Measurements from ENCODE around the gene USP6.
"Not testable (repeated sequence)": the region's sequence is repeated elsewhere in the genome, so short reads cannot be mapped to it uniquely, and the experiment has no call there.

The USP6 gene

DNA sequence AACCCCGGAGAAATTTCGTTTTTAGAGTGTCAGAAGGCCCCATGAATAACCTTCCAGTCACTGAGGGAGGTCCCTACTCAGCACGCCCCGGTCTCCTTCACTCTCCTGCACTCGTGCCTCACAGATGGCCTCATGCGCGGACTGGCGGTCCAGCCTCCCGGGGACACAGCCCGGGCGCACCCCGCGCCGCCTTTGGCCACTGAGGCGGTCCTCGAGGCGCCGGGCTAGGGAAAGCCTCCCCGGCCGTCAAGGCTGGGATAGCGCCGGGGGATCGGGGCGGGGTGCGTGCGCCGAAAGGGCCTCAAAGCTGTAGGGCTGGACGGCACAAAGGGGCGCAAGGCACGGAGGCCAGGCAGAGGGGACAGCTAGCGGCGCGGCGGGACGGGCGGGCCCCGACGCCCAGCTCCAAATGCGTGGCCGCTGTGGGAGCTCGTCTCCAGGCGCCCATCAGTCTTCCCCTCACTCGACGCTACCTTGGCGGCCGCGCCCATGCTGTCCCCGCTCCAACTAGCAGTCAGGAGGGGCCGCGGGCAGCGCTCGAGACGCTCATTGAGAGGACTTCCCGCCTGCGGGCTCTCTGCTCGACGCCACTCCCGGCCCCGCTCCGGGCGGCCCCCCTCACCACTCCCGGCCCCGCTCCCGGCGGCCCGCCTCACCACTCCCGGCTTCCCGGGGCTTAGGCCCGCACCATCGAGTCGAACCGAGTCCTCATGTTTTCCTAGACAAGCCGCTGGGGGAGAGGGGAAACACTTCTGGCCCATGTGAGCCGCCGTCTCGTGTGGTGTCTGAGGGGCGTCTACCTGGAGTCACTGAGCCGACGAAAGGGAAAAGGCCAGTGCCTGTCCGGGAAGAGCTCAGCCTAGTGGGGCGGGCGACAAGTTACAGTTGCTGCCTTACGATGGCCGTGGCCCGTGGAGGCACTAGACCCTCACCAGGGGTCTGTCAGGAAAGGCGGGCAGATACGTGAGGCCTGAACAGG, at the start of gene USP6:
TSS of gene USP6 (plus strand) at position 360 of the 979 bp plus-strand sequence. CDS start 14,336 bp downstream, outside the sequence.
- Histone ChIP-seq H3K4me3 (ENCODE audit: low read length) (no peak within 1 kb of the TSS), H3K27ac (ENCODE audit: low read length) (no peak within 1 kb of the TSS), H3K9me3 (ENCODE audit: control insufficient read depth, insufficient read depth, low read length) (no peaks in the 10 kb centered on the region), H3K27me3 (ENCODE audit: control insufficient read depth, insufficient read depth, low read length) (no peaks in the 10 kb centered on the region), H3K36me3 (ENCODE audit: control insufficient read depth, insufficient read depth, low read length) (no peaks in the 10 kb centered on the region), H3K4me1 (ENCODE audit: control insufficient read depth, insufficient read depth, low read length) (no peaks in the 10 kb centered on the region)
- no CpG with 5 or more reads among the region's 87 CpGs for WGBS (ENCODE audit: insufficient coverage, insufficient read length)
- no peak for DNase-seq (ENCODE audit: low read depth, low spot score)

DNA sequence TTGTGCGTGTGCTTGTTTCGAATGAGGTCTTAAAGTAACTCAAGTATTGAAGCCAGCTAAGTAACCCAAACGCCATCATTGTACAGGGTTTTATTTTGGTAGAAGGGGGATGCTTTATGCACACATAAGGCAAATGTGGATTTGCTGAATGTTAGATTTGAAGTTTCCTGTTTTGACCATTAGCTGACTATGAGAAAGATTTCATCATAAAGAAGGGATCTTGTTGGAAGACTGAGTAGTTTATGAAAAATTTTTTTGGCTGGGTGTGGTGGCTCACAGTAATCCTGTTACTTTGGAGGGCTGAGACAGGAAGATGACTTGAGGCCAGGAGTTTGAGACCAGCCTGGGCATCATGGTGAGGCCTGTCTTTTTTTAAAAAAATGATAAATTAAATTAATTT, 47.6 kb upstream of the USP6 start:
- Histone ChIP-seq H3K4me3 (ENCODE audit: low read length) (no peak overlapping the region), H3K27ac (ENCODE audit: low read length) (no peak overlapping the region), H3K36me3 (ENCODE audit: control insufficient read depth, insufficient read depth, low read length) (no peaks in the 10 kb centered on the region), H3K27me3 (ENCODE audit: control insufficient read depth, insufficient read depth, low read length) (no peaks in the 10 kb centered on the region), H3K9me3 (ENCODE audit: control insufficient read depth, insufficient read depth, low read length) (no peaks in the 10 kb centered on the region), H3K4me1 (ENCODE audit: control insufficient read depth, insufficient read depth, low read length) (no peaks in the 10 kb centered on the region)
- no peak for DNase-seq (ENCODE audit: low read depth, low spot score)
- no CpG with 5 or more reads among the region's 3 CpGs for WGBS (ENCODE audit: insufficient coverage, insufficient read length)

GRCh38 chr17:5069724-5070123, 46.1 kb upstream of the USP6 start:
- Histone ChIP-seq H3K27ac (ENCODE audit: low read length) (no peak overlapping the region), H3K36me3 (ENCODE audit: control insufficient read depth, insufficient read depth, low read length) (no peaks in the 10 kb centered on the region), H3K27me3 (ENCODE audit: control insufficient read depth, insufficient read depth, low read length) (no peaks in the 10 kb centered on the region), H3K9me3 (ENCODE audit: control insufficient read depth, insufficient read depth, low read length) (no peaks in the 10 kb centered on the region), H3K4me1 (ENCODE audit: control insufficient read depth, insufficient read depth, low read length) (no peaks in the 10 kb centered on the region), H3K4me3 (ENCODE audit: low read length) (no peak overlapping the region)
- no CpG with 5 or more reads among the region's 4 CpGs for WGBS (ENCODE audit: insufficient coverage, insufficient read length)
- DNase-seq (ENCODE audit: low read depth, low spot score): no peak

- not testable (repeated sequence) for H3K27me3 ChIP-seq (ENCODE audit: control insufficient read depth, insufficient read depth, low read length); H3K36me3 ChIP-seq (ENCODE audit: control insufficient read depth, insufficient read depth, low read length); H3K9me3 ChIP-seq (ENCODE audit: control insufficient read depth, insufficient read depth, low read length); H3K4me1 ChIP-seq (ENCODE audit: control insufficient read depth, insufficient read depth, low read length); DNase-seq (ENCODE audit: low read depth, low spot score); H3K4me3 ChIP-seq (ENCODE audit: low read length); H3K27ac ChIP-seq (ENCODE audit: low read length)
- WGBS (ENCODE audit: insufficient coverage, insufficient read length): no CpG with 5 or more reads among the region's 5 CpGs
Measured at GRCh38 chr17:5075472-5075871, 40.4 kb upstream of the USP6 start.

- H3K9me3 ChIP-seq (ENCODE audit: control insufficient read depth, insufficient read depth, low read length); H3K27me3 ChIP-seq (ENCODE audit: control insufficient read depth, insufficient read depth, low read length); H3K27ac ChIP-seq (ENCODE audit: low read length); H3K36me3 ChIP-seq (ENCODE audit: control insufficient read depth, insufficient read depth, low read length); DNase-seq (ENCODE audit: low read depth, low spot score); H3K4me3 ChIP-seq (ENCODE audit: low read length); H3K4me1 ChIP-seq (ENCODE audit: control insufficient read depth, insufficient read depth, low read length): not testable (repeated sequence)
- WGBS (ENCODE audit: insufficient coverage, insufficient read length): no CpG with 5 or more reads among the region's 24 CpGs
Measured at GRCh38 chr17:5077275-5077674, 38.6 kb upstream of the USP6 start.

- no peak overlapping the region for H3K4me3 ChIP-seq (ENCODE audit: low read length)
- no peak overlapping the region for H3K27ac ChIP-seq (ENCODE audit: low read length)
Measured at GRCh38 chr17:5077781-5078105, 38.1 kb upstream of the USP6 start.

GRCh38 chr17:5078106-5079028, 37.5 kb upstream of the USP6 start, which contains the start of gene ZFP3:
ZFP3 (plus strand) TSS chr17:5078467; CDS start chr17:5091505, 13,038 bp downstream.
- no peak within 1 kb of the TSS for H3K27ac ChIP-seq (ENCODE audit: low read length)
- DNase-seq (ENCODE audit: low read depth, low spot score): no peak
- no peaks in the 10 kb centered on the region for H3K27me3 ChIP-seq (ENCODE audit: control insufficient read depth, insufficient read depth, low read length)
- peak within 1 kb of the TSS; percentile 10; the same call in 1 of the 2 replicates for H3K4me3 ChIP-seq (ENCODE audit: low read length)
- peaks cover 4% of the 10 kb centered on the region; the same call in 1 of the 2 replicates for H3K4me1 ChIP-seq (ENCODE audit: control insufficient read depth, insufficient read depth, low read length)
- H3K36me3 ChIP-seq (ENCODE audit: control insufficient read depth, insufficient read depth, low read length): no peaks in the 10 kb centered on the region
- no peaks in the 10 kb centered on the region for H3K9me3 ChIP-seq (ENCODE audit: control insufficient read depth, insufficient read depth, low read length)
- WGBS (ENCODE audit: insufficient coverage, insufficient read length): 100% methylated on average over 4 of the region's 75 CpGs

More at GRCh38 chr17:5077781-5078105, 38.1 kb upstream of the USP6 start:
- Histone ChIP-seq H3K36me3 (ENCODE audit: control insufficient read depth, insufficient read depth, low read length) (no peaks in the 10 kb centered on the region), H3K27me3 (ENCODE audit: control insufficient read depth, insufficient read depth, low read length) (no peaks in the 10 kb centered on the region), H3K4me1 (ENCODE audit: control insufficient read depth, insufficient read depth, low read length) (peaks cover 4% of the 10 kb centered on the region; the same call in 1 of the 2 replicates), H3K9me3 (ENCODE audit: control insufficient read depth, insufficient read depth, low read length) (no peaks in the 10 kb centered on the region)
- WGBS (ENCODE audit: insufficient coverage, insufficient read length): 100% methylated on average over 5 of the region's 14 CpGs
- no peak for DNase-seq (ENCODE audit: low read depth, low spot score)

DNA sequence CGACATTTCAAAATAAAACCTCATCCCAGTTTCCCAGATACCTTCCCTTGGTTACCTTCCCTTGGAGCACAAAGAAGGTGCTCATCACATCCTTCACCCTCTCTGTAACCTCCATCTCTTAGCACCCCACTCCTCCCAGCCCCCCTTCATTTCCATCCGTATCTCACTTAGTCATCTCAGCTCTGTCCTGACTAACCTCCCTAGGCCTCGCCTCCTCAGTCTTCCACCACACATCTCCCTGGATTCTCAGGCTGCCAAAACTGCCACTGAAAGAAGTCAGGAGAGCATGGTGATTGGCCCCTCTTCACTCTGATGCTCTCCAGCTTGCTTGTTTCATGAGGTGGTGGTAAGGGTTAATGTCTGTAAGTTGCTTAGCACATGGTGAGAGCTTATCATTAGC, 35.2 kb upstream of the USP6 start:
- no CpG with 5 or more reads among the region's 3 CpGs for WGBS (ENCODE audit: insufficient coverage, insufficient read length)
- Histone ChIP-seq H3K4me1 (ENCODE audit: control insufficient read depth, insufficient read depth, low read length) (peaks cover 4% of the 10 kb centered on the region; the same call in 1 of the 2 replicates), H3K27me3 (ENCODE audit: control insufficient read depth, insufficient read depth, low read length) (no peaks in the 10 kb centered on the region), H3K9me3 (ENCODE audit: control insufficient read depth, insufficient read depth, low read length) (no peaks in the 10 kb centered on the region), H3K4me3 (ENCODE audit: low read length) (no peak overlapping the region), H3K27ac (ENCODE audit: low read length) (no peak overlapping the region), H3K36me3 (ENCODE audit: control insufficient read depth, insufficient read depth, low read length) (no peaks in the 10 kb centered on the region)
- no peak for DNase-seq (ENCODE audit: low read depth, low spot score)

DNA sequence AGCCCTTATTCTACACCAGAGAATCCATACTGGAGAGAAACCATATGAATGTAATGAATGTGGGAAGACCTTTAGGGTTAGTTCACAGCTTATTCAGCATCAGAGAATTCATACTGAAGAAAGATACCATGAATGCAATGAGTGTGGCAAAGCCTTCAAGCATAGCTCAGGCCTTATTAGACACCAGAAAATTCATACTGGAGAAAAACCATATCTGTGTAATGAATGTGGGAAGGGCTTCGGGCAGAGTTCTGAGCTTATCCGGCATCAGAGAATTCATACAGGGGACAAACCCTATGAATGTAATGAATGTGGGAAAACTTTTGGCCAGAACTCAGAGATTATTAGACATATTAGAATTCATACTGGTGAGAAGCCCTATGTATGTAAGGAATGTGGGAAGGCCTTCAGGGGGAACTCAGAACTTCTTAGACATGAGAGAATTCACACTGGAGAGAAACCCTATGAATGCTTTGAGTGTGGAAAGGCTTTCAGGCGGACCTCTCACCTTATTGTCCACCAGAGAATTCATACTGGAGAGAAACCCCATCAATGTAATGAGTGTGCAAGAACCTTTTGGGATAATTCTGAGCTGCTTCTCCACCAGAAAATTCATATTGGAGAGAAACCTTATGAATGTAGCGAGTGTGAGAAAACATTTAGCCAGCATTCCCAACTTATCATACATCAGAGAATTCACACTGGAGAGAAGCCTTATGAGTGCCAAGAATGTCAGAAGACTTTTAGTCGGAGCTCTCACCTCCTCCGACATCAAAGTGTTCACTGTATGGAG, 23.4 kb upstream of the USP6 start:
- no peak overlapping the region for H3K27ac ChIP-seq (ENCODE audit: low read length)
- H3K4me1 ChIP-seq (ENCODE audit: control insufficient read depth, insufficient read depth, low read length): no peaks in the 10 kb centered on the region
- DNase-seq (ENCODE audit: low read depth, low spot score): no peak
- no peak overlapping the region for H3K4me3 ChIP-seq (ENCODE audit: low read length)
- WGBS (ENCODE audit: insufficient coverage, insufficient read length): no CpG with 5 or more reads among the region's 6 CpGs
- no peaks in the 10 kb centered on the region for H3K36me3 ChIP-seq (ENCODE audit: control insufficient read depth, insufficient read depth, low read length)
- H3K27me3 ChIP-seq (ENCODE audit: control insufficient read depth, insufficient read depth, low read length): no peaks in the 10 kb centered on the region
- peaks cover 9% of the 10 kb centered on the region for H3K9me3 ChIP-seq (ENCODE audit: control insufficient read depth, insufficient read depth, low read length)

- Histone ChIP-seq H3K9me3 (ENCODE audit: control insufficient read depth, insufficient read depth, low read length) (peaks cover 4% of the 10 kb centered on the region), H3K27ac (ENCODE audit: low read length) (no peak overlapping the region), H3K4me3 (ENCODE audit: low read length) (peak overlapping the region; percentile 51), H3K27me3 (ENCODE audit: control insufficient read depth, insufficient read depth, low read length) (no peaks in the 10 kb centered on the region), H3K36me3 (ENCODE audit: control insufficient read depth, insufficient read depth, low read length) (no peaks in the 10 kb centered on the region), H3K4me1 (ENCODE audit: control insufficient read depth, insufficient read depth, low read length) (no peaks in the 10 kb centered on the region)
- DNase-seq (ENCODE audit: low read depth, low spot score): no peak
- no CpG with 5 or more reads among the region's 7 CpGs for WGBS (ENCODE audit: insufficient coverage, insufficient read length)
Measured at GRCh38 chr17:5096731-5097100, 19.1 kb upstream of the USP6 start.

Measured in iPS DF 6.9 (cell line).